Fibroblast of pulmonary artery (primary cell): ENCODE results near the gene AADAC.
A peak's percentile ranks its signal among the peaks of the same experiment; 100 is the strongest.

ENCODE experiments used
- DNase-seq: peaks from one replicate; pipeline ENCODE4 v3.0.0-alpha.2; 2010; ENCODE audit warnings: low read depth
- H3K4me3 ChIP-seq: replicated peaks from 2 replicates; pipeline ENCODE4 v1.5.1; 2011; ENCODE audit warnings: low read depth, mild to moderate bottlenecking, control low read depth, low read length, moderate library complexity
- TF ChIP-seq, protein P1 (sequence below): IDR thresholded peaks from 2 replicates; pipeline ENCODE4 v1.5.1; 2011; ENCODE audit warnings: mild to moderate bottlenecking, control low read depth, low read length, inconsistent platforms; ENCODE audit errors: missing control alignments

The AADAC gene

DNA sequence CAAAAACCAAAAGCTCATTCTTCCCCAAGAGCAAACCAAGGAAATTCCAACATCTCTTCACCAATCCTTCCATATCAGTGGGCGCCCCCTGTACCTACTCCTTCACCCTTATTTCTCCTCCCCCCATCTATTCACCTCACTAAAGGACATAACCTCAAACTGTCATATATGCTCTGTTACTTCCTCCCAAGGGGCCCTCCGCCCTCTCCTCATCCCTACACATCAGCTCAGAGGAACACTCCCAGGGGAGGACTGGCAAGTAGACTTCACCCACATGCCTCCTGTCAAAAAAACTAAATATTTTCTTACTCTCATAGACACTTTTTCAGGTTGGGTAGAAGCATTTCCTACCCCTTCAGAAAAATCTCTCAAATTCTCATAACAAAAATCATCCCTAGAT lies 2.4 kb upstream of the AADAC start:
- no peak overlapping the region for H3K4me3 ChIP-seq
- DNase-seq: no peak
- TF ChIP-seq, protein P1, sequence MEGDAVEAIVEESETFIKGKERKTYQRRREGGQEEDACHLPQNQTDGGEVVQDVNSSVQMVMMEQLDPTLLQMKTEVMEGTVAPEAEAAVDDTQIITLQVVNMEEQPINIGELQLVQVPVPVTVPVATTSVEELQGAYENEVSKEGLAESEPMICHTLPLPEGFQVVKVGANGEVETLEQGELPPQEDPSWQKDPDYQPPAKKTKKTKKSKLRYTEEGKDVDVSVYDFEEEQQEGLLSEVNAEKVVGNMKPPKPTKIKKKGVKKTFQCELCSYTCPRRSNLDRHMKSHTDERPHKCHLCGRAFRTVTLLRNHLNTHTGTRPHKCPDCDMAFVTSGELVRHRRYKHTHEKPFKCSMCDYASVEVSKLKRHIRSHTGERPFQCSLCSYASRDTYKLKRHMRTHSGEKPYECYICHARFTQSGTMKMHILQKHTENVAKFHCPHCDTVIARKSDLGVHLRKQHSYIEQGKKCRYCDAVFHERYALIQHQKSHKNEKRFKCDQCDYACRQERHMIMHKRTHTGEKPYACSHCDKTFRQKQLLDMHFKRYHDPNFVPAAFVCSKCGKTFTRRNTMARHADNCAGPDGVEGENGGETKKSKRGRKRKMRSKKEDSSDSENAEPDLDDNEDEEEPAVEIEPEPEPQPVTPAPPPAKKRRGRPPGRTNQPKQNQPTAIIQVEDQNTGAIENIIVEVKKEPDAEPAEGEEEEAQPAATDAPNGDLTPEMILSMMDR: no peak

DNA sequence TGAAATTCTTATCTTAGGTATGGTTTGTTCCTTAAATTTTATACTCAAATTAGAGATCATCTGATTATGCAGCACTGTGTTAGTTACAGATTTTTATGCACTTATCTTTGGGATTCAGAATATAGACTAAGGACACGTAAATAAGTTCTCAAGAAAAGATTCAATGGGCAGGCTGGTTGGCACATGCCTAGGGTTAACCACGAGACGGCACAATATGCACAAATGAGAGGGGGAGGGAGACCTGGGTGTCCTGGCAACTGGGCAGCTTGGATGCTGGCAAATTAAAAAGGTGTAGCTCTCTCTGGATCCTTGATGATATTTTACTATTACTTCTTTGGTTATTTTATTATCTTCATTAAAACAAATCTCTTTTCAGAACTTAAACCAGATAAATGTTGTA lies 672 bp downstream of the AADAC start:
- DNase-seq: no peak
- H3K4me3 ChIP-seq: no peak overlapping the region
- TF ChIP-seq, protein P1: no peak

DNA sequence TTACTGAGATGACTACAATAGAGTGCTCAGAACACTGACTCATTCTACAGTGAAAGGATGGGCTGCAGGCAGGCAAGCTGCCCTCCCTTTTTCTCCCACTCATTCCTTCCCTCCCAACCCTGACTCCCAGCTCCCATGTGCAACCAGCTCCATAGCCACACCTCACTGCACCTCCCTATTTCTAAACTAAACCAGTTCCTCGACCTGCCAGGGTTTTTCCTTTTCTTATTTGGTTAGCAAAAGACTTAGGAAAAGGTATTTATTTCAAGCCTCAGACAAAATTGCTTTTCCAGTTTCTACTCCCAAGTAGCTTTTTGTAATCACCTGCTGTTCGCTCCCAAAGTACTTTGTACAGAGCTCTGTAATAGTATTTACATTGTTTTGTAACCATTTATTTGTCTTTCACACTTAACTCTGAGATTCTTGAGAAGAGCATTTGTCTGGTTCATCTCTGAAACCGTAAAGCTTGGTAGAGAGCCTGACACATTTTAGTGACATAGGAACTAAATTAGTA lies 2.2 kb downstream of the AADAC start:
- H3K4me3 ChIP-seq: no peak overlapping the region
- TF ChIP-seq, protein P1: no peak
- DNase-seq: peak; percentile 89

DNA sequence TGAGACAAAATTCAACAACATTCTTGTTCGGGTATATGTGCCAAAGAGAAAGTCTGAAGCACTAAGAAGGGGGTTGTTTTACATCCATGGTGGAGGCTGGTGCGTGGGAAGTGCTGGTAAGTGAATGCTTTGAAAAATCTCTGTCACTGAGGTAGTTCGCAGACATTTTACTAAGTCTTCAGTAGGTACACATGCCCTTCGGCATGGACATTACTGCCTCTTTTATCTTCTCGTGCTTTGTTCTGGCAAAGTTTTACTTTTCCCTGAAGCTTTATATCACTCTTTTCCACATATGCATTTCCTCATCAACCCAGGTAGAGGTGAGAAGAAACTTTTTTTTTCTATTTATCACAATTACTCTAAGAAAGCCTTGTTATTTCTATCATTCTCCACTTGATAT lies 3.6 kb downstream of the AADAC start:
- no peak for DNase-seq
- TF ChIP-seq, protein P1: no peak

DNA sequence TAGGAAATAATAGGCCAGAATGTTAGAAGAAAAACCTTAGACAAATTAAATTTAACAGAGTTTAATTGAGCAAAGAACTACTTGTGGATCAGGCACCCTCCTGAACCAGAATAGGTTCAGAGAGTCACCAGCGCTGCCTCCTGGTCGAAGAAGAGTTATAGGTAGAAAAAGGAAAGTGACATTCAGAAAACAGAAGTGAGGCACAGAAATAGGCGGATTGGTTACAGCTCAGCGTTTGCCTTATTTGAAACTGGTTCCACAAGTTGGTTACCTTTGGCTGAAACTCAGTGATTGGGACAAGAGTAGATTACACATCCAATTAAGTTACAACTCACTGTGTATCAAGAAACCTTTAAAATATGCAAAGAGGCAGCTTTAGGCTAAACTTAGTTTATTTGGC lies 4.4 kb downstream of the AADAC start:
- no peak overlapping the region for H3K4me3 ChIP-seq
- DNase-seq: no peak
- TF ChIP-seq, protein P1: no peak

More for the DNA sequence above, 3.6 kb downstream of the AADAC start:
- no peak overlapping the region for H3K4me3 ChIP-seq

DNA sequence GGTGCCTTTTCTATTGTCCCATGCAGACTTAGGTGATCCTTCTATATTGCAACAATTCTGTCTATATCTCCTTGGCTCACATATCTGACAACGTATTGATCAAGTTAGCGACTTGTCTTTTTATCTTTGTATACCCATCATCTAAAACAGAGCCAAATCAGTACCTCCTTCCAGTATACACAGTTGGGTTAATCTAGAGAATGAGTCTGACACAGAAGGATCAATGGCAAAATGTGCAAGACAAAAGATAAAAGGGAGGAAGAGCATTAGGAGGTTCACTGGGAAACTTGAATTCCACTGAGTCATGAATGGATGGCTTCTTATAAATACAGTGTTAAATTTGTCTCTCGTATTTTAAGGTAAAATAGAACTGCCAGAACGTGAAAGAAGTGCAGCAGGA lies 6.0 kb downstream of the AADAC start:
- TF ChIP-seq, protein P1: no peak
- no peak for DNase-seq

DNA sequence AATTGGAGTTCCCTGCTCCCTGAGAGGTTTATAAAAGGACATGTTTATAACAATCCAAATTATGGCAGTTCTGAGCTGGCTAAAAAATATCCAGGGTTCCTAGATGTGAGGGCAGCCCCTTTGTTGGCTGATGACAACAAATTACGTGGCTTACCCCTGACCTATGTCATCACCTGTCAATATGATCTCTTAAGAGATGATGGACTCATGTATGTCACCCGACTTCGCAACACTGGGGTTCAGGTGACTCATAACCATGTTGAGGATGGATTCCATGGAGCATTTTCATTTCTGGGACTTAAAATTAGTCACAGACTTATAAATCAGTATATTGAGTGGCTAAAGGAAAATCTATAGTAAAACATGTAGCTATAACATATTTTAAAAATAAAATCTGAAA lies 13.9 kb downstream of the AADAC start:
- TF ChIP-seq, protein P1: no peak
- no peak overlapping the region for H3K4me3 ChIP-seq
- no peak for DNase-seq

More for the DNA sequence above, 6.0 kb downstream of the AADAC start:
- H3K4me3 ChIP-seq: no peak overlapping the region
